KMS-11 (cell line): ENCODE data around the gene RAB7A.

Experiments used
- H2AFZ ChIP-seq: fragments of 200-600 bp; sonication (generic); 2 replicates; pipeline ENCODE4 v1.6.1; 2016; ENCODE audit warnings: antibody characterized with exemption, mixed run types, low read depth
- H3K27ac ChIP-seq: fragments of 200-600 bp; sonication (generic); 2 replicates; pipeline ENCODE4 v1.6.1; 2016; ENCODE audit warnings: mild to moderate bottlenecking, mixed run types
- H3K27me3 ChIP-seq: fragments of 200-600 bp; sonication (generic); 2 replicates; pipeline ENCODE4 v1.6.1; 2017; ENCODE audit warnings: mild to moderate bottlenecking, low read depth, mixed run types, moderate library complexity; ENCODE audit not compliant: insufficient read depth
- H3K36me3 ChIP-seq: fragments of 200-600 bp; sonication (generic); 2 replicates; pipeline ENCODE4 v1.6.1; 2017; ENCODE audit warnings: mild to moderate bottlenecking, mixed run types; ENCODE audit not compliant: insufficient read depth
- H3K4me1 ChIP-seq: fragments of 200-600 bp; sonication (generic); 2 replicates; pipeline ENCODE4 v1.6.1; 2016; ENCODE audit warnings: mild to moderate bottlenecking, low read depth, mixed run types; ENCODE audit not compliant: poor library complexity, severe bottlenecking
- H3K4me2 ChIP-seq: fragments of 200-600 bp; sonication (generic); 2 replicates; pipeline ENCODE4 v1.7.0; 2016; ENCODE audit warnings: mild to moderate bottlenecking, mixed run types
- H3K4me3 ChIP-seq: fragments of 200-600 bp; sonication (generic); IDR thresholded peaks from 2 replicates; pipeline ENCODE4 v1.6.1; 2017; ENCODE audit warnings: low read depth, low read length, mixed read lengths; ENCODE audit not compliant: insufficient read depth
- H3K79me2 ChIP-seq: fragments of 200-600 bp; sonication (generic); 2 replicates; pipeline ENCODE4 v1.6.1; 2016; ENCODE audit warnings: low read depth, mixed run types; ENCODE audit not compliant: insufficient read depth
- H3K9ac ChIP-seq: fragments of 200-600 bp; sonication (generic); 2 replicates; pipeline ENCODE4 v1.6.1; 2016; ENCODE audit warnings: mild to moderate bottlenecking, mixed run types
- H4K20me1 ChIP-seq: fragments of 200-600 bp; sonication (generic); 2 replicates; pipeline ENCODE4 v1.6.1; 2016; ENCODE audit warnings: mild to moderate bottlenecking, mixed run types; ENCODE audit not compliant: insufficient read depth
- TF ChIP-seq, protein P1 (sequence below): fragments of 200-600 bp; sonication (generic); conservative IDR thresholded peaks from 2 replicates; pipeline ENCODE4 v1.6.1; 2017; ENCODE audit warnings: low read depth, mild to moderate bottlenecking, antibody characterized with exemption, low read length, moderate library complexity, mixed read lengths

Gene RAB7A

DNA sequence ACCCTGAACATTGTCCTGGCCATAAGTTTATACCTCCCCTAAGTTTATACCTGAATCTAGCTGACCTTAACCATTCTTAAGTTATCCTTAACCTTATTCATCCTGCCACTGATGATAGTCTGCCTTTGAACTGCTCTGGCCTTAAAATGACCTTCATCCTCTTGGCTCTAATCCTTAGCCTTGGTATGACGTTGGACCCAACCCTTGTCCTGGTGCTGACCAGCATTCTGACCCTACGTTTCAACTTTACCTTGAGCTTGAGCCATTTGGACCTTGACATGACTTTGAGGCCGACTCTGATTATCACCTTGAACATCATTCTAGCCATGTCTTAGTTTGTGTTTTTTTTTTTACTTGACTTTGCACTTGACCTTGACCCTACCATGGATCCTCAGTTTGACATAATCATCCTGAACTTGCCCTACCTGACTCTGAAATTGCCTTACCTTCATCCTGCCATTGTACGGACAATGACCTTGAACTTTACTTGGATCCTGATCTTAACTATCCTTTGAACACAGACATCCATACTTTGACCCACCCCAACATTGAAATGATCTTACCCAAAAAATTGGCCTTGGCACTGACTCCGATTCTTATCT is 92.3 kb downstream of the RAB7A start:
- no peak overlapping the region for H3K4me3 ChIP-seq
- H2AFZ ChIP-seq = no peak overlapping the region
- H3K79me2 ChIP-seq = no peaks in the 10 kb centered on the region
- no peaks in the 10 kb centered on the region for H3K27me3 ChIP-seq
- no peaks in the 10 kb centered on the region for H3K4me1 ChIP-seq
- H3K9ac ChIP-seq = no peak overlapping the region
- no peaks in the 10 kb centered on the region; the same call in 1 of the 2 replicates for H3K36me3 ChIP-seq
- H3K4me2 ChIP-seq = no peak overlapping the region
- no peaks in the 10 kb centered on the region for H4K20me1 ChIP-seq
- TF ChIP-seq, protein P1, sequence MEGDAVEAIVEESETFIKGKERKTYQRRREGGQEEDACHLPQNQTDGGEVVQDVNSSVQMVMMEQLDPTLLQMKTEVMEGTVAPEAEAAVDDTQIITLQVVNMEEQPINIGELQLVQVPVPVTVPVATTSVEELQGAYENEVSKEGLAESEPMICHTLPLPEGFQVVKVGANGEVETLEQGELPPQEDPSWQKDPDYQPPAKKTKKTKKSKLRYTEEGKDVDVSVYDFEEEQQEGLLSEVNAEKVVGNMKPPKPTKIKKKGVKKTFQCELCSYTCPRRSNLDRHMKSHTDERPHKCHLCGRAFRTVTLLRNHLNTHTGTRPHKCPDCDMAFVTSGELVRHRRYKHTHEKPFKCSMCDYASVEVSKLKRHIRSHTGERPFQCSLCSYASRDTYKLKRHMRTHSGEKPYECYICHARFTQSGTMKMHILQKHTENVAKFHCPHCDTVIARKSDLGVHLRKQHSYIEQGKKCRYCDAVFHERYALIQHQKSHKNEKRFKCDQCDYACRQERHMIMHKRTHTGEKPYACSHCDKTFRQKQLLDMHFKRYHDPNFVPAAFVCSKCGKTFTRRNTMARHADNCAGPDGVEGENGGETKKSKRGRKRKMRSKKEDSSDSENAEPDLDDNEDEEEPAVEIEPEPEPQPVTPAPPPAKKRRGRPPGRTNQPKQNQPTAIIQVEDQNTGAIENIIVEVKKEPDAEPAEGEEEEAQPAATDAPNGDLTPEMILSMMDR = no peak
- no peak overlapping the region for H3K27ac ChIP-seq

DNA sequence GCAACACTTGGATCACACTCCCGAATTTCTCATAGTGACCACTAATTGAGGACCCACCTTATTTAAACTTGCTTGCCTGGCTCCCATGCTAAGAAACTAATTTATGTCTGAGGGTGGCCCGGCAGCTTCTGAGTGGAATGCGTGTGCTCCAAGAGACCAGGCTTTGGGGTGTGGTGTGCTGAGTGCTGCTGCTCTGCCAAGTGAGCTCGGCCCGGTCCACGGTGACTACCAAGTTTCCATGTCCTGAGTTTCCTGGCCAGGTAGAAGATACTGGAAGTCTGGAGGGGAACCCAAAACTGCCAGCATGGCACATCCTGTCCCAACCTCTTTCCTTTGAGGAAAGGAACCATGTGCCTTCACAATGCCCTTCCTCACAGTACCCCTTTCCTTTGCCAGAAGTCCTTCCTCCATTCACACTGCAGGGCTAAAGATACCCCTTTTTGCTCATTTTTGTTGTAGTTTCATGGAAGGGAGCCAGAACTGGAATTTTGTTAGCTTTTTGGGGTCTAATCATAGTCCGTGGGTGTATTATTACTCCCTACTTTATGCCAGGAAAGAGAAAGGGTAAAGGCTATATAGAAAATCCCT is 94.4 kb downstream of the RAB7A start:
- H3K9ac ChIP-seq = no peak overlapping the region

DNA sequence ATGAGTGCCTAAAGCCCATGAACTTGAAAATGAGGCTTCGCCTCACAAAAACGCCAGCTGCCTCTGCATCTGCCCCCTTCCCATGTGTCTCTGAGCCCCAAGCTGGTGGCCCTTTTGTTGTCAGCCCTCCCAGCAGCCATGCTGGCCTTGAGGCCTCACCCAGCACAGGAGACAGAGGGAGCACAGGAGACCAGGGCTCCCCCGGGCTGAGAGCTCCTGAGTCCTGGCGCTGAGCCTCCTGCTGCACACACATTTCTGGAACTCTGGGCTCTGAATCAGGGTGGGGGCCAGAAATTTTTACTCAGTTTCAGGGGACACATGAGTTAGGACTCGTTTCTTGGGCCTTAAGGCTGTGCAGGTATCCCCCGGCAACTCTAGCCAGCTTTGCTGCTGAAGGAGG is 97.0 kb downstream of the RAB7A start:
- TF ChIP-seq, protein P1 = no peak

More for the DNA sequence above, 94.4 kb downstream of the RAB7A start:
- Histone ChIP-seq H3K4me3 (no peak overlapping the region), H3K4me2 (no peak overlapping the region), H3K36me3 (no peaks in the 10 kb centered on the region), H3K4me1 (no peaks in the 10 kb centered on the region), H2AFZ (no peak overlapping the region), H3K79me2 (no peaks in the 10 kb centered on the region), H3K27me3 (no peaks in the 10 kb centered on the region), H3K27ac (no peak overlapping the region), H4K20me1 (no peaks in the 10 kb centered on the region)
- TF ChIP-seq, protein P1 = no peak

DNA sequence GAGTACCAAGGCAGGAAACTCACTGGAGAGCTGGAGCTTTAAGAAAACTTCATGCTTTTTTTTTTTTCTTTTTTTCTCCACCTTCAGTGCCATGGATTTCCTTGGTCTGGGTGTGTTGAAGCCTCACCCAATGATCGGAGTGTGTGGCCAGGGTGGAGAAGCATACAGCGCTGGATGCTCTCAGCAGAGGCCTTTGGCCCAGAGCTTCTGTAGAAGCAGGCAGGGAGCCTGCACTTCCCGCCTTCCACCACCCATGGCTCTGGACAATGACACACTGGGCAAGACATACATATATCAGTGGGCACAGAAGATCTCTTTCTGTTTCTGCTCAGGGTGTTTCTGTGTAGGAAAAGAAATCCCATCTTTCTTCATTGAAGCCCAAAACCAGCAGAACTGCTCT is 97.6 kb downstream of the RAB7A start:
- Histone ChIP-seq H3K79me2 (no peaks in the 10 kb centered on the region), H2AFZ (no peak overlapping the region), H3K27me3 (no peaks in the 10 kb centered on the region), H3K27ac (no peak overlapping the region), H3K4me1 (no peaks in the 10 kb centered on the region), H3K9ac (no peak overlapping the region), H3K4me2 (no peak overlapping the region), H4K20me1 (no peaks in the 10 kb centered on the region), H3K4me3 (no peak overlapping the region), H3K36me3 (no peaks in the 10 kb centered on the region)
- TF ChIP-seq, protein P1 = no peak

More for the DNA sequence above, 97.0 kb downstream of the RAB7A start:
- Histone ChIP-seq H3K4me1 (no peaks in the 10 kb centered on the region), H2AFZ (no peak overlapping the region), H3K79me2 (no peaks in the 10 kb centered on the region), H3K4me3 (no peak overlapping the region), H3K36me3 (no peaks in the 10 kb centered on the region), H3K27me3 (no peaks in the 10 kb centered on the region), H3K9ac (no peak overlapping the region), H4K20me1 (no peaks in the 10 kb centered on the region), H3K4me2 (no peak overlapping the region), H3K27ac (no peak overlapping the region)
